GM18909 (cell line): ENCODE data around the gene SLC22A13.
"Not testable (repeated sequence)": the region's sequence is repeated elsewhere in the genome, so short reads cannot be mapped to it uniquely, and the experiment has no call there.

Source experiments
- ATAC-seq: cut with Tn5 transposase; IDR thresholded peaks from one replicate; pipeline ENCODE4 v1.9.1; 2021; ENCODE audit warnings: mild to moderate bottlenecking; ENCODE audit not compliant: unreplicated experiment, poor library complexity

The SLC22A13 gene

DNA sequence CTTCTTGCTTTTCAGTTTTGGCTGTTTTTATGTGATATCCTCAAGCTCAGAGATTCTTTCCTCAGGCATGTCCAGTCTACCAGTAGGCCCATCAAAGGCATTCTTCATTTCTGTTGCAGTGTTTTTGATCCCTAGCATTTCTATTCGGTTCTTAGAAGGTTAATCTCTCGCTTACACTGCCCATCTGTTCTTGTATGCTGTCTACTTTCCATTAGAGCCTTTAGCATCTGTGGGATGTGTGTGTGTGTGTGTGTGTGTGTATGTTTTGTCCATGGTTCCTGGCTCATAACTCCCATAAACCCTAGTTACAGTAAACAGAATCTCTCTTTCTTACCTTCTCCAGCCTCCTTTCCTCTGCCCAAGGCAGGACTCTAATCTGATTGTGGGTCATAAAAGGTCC, 5.1 kb upstream of the SLC22A13 start:
- no peak for ATAC-seq

GRCh38 chr3:38264353-38264771, 1.2 kb upstream of the SLC22A13 start:
- ATAC-seq = no peak

DNA sequence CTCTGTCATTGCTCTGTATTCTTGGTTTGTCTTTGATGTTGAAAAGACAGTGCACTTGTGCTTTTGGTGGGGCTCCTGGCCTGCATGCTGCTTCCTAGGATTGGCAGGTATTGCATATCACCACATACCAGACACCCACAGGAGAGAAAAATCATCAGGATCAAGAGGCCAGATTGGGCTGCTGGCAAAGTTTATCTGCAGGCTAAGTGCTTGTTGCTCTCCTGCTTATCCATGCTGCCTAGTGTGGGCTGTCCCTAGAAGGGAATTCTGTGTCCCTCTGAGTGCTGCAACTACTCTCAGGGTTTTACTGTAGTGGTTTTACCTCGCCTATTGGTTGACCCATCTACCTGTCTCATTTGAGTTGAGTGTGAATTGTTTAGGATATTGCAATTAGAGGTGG, 833 bp upstream of the SLC22A13 start:
- ATAC-seq = no peak

DNA sequence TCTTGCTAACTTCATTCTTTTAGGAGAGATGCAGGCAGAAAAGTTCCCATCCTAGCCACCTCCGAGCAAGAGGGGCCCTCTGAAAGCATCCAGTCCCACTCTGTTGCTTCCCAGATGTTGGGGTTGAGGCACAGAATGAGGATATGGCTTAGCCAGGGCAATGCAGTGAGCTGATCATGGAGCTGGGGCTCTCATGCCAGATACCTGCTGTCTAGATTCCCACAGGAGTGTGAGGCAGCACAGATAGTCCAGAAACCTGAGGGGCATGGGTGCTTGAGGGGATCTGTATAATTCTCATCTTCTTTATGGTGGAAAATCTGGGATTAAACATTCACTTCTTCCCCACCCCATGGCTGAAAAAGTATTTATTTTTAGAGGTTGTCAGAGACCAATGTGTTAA, 1.2 kb downstream of the SLC22A13 start:
- ATAC-seq = no peak

- ATAC-seq = no peak
Observed at GRCh38 chr3:38267662-38268061, 2.0 kb downstream of the SLC22A13 start.

DNA sequence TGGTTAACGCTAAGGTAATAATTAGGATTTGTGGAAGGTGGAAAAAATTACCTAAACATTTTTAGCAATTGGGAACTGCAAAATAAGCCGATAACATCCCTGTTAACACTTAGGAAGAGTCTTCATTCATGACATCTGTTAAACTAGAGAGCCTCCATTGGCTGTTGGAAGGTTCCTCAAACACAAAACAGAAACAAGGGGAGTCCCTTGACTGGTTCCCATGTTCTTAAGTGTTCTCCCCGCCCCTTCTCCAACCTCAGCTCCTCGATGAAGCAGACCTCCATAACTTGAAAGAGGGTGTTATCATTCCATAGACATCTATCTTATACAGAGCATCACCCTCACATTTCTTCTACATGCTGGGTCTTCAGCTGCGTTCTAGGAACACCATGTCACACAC, 2.5 kb downstream of the SLC22A13 start:
- no peak for ATAC-seq

- ATAC-seq = no peak
Observed at GRCh38 chr3:38268522-38268921, 2.9 kb downstream of the SLC22A13 start.

DNA sequence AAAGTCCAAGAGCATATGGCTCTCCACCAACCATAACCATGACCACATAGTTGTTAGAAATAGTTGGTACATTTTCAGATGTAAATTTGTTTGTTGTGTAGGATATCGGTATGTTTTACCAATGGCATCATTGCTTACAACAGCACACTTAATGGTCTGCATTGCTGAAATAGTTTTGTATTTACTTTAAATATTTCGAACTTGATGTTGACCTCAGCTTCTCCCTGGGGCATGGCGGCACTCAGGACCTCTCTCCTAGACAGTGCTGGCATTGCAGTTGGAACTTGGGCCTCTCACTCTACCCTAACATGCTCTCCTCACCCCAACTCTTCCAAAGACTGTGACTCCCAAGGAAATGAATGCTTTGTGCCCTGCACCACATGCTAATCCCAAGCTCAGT, 5.0 kb downstream of the SLC22A13 start:
- ATAC-seq = no peak

GRCh38 chr3:38271553-38271952, 5.9 kb downstream of the SLC22A13 start:
- ATAC-seq = no peak

GRCh38 chr3:38274864-38275649, 9.4 kb downstream of the SLC22A13 start:
- ATAC-seq = no peak

DNA sequence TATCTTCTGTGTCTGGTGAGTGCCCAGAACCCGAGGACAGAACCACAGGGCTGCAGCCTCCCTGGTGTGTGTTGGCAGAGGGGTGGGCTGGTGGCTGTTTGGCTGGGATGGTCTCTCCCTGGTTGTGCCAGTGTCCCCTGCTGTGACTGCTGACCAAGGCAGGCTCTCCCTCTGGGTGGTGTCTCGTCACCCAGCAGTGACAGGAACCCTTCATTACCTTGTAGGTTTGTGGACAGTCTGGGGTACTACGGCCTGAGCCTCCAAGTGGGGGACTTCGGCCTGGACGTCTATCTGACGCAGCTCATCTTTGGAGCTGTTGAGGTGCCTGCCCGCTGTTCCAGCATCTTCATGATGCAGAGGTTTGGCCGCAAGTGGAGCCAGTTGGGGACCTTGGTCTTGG, 10.0 kb downstream of the SLC22A13 start:
- ATAC-seq = no peak

DNA sequence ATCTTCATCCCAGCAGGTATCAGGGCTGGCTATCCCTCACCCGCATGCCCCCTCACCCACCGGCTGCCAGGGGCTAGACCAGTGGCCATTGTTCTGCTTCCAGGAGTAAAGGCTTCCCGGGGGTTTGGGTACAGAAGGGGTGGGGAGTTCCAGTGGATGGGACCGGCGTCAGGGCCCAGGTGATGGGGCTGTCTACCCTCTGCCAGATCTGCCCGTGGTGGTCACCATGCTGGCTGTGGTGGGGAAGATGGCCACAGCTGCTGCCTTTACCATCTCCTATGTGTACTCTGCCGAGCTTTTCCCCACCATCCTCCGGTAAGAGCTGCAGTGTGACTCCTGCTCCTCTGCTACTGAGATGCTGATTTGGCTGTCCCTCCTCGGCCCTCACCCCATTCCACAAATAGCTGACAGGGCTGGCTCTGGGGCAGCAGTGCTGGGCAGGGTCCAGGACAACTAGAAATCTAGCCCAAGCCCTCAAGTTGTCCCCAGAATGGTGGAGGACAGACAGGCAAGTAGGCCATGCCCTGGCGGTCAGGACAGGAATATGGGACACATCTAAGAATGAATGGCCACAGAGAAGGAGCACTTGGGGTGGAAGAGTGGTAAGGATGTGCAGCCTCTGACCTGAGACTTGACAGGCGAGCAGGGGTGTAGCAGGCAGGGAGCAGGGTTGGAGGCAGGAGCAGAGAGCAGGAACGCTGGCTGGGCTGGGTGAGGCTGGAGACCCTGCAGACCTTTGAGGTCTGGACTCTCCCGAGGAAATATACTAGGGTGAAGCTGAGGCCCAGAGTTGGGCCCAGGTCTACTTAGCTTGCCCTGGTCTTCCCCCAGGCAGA, 10.7 kb downstream of the SLC22A13 start:
- ATAC-seq = no peak

DNA sequence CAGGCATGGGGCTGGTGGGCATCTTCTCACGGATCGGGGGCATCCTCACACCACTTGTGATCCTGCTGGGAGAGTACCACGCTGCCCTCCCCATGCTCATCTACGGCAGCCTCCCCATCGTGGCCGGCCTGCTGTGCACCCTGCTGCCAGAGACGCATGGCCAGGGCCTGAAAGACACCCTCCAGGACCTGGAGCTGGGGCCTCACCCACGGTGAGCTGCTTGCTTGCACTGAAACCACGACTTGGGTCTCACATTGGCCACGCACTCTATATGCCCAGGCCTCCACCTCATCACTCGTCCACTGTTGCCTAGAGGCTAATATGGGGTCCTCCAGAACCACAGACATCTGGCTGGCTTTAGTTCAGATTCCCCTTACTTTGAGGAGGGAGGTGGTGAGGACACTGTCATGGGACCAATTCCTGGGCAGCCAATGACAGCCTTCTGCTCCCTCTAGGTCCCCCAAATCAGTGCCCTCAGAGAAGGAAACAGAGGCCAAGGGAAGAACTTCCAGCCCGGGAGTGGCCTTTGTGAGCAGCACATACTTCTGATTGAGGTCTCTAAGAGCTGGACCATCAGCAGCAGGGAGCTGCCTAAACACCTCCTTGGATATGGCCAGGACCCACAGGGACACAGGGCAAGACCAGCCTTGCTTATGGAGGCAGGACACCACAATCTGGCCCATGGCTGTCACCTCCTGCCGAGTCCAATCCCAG, 11.5 kb downstream of the SLC22A13 start:
- no peak for ATAC-seq

DNA sequence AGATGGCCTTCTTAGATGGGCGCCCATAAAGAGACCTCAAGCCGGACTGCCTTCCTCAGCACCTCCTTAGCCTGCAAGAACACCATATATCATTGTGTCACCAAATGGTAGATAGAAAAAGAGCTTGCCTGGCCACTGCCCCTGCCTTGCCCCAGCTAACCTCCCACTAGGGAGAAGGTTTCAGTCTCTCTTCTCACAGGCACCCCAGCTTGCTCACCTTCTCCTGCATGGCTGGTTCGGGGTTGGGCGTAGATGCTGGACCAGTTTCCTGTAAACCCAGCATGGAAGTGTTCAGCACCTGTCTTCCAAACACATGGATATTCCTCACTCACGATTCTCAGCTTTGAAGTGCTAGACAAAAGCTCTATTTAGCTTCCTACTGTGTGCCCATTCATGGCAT, 13.2 kb downstream of the SLC22A13 start:
- ATAC-seq = no peak

DNA sequence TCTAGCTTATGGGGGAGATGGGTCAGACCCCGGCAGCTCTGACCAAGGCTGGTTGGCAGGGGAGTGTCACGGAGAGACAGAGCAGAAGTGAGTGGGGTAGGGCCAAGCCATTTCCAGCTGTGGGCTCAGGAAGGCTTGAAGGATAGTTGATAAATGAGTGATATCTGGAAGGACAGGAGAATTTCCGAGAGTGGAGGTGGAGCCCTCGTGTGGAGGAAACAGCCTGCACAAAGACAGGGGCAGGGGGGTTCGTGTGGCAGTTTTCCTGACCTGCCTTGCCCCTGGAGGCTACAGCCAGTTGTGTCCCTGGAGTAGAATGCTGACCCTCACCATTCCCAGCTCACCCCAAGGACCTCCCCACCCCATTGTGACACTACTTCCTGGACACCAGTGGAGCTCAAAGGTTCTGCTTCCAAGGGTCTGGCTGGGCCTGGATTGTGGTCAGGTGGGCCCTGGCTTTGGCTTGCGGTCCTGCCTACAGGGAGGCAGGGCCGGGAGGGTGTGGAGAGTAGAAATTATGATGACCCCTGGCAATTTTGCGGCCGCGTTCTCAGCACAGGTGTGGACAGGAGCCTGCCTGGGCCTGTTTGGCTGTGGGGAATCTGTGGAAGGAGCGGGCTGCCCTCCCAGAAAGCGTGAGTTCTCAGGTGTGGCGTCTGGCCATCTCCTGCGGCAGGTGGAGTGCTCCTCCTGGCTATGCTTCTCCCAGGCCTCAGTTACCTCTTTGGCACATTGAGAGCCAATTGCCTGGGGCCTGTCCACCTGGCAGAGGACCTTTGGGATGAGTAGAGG, 16.5 kb downstream of the SLC22A13 start, which contains the start of gene SLC22A14:
SLC22A14 (plus strand) TSS at position 400 of the 792 bp plus-strand sequence. CDS start 23,733 bp downstream, outside the sequence.
- ATAC-seq = no peak

DNA sequence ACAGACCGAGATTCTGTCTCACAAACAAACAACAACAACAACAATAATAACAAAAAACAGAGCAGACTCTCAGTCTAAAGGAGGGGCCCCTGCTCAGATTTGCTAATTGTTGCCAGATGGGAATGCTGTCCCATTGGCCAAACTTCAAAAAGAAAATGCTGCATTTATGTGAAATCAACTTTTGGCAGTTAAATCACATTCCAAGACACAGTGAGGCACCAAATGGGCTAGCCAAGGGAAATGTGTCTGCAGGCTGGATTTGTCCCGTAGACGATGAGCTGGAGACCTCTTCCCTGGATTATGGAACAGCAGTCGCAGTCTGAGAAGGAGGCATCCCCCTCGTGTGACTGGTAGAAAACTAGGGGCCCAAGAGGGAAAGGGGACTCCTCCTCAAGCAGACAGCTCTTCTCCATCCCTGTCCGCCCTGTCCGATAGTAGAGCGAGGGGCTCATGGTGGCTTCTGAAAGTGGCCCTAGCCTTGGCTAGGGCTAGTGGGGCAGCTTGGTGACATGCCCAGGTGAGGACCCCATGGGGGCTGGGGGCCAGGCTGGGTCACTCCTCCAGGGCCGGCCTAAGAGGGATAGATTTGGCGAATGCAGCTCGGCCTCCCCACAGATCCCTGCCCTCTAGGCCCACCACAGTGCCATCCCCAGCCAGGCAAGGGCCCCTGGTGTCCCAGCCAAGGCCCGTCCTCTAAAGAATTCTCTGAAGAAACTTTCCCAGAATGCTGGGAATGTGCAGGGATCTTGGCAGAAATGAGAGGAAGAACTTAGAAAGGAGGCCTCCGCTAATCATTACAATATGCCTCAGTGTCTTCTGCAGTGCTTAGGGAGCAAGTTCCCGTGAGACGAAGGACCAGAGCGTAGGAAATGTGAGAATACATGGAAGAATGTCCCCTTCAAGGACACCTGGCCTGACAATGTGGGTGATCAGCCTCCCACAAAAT, 18.5 kb downstream of the SLC22A13 start:
- no peak for ATAC-seq

- no peak for ATAC-seq
Observed at GRCh38 chr3:38284756-38285150, 19.1 kb downstream of the SLC22A13 start.

GRCh38 chr3:38289286-38290217, 23.9 kb downstream of the SLC22A13 start:
- not testable (repeated sequence) for ATAC-seq
